GM15510 (cell line): ENCODE data around the gene RNF213.

ENCODE experiments used
- POLR2A ChIP-seq: IDR thresholded peaks from 3 replicates; pipeline ENCODE4 v1.6.1; 2011; ENCODE audit warnings: borderline replicate concordance; ENCODE audit not compliant: insufficient read length; ENCODE audit errors: extremely low read depth

RNF213 gene

DNA sequence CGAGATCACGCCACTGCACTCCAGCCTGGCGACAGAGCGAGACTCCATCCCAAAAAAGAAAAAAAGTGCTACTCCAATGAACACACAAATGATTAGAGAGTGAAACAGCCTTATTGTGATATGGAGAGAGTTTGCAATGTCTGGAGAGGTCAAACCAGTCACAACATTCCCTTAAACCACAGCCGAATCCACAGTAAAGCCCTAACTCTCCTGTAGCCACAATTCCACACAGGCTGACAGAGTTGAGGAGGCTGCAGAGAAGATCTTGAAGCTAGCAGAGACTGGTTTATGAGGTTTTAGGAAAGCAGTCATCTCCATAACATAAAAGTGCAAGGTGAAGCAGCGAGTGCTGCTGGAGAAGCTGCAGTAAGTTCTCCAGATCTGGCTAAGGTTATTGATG is 6.7 kb downstream of the RNF213 start:
- no peak for TF ChIP-seq POLR2A

DNA sequence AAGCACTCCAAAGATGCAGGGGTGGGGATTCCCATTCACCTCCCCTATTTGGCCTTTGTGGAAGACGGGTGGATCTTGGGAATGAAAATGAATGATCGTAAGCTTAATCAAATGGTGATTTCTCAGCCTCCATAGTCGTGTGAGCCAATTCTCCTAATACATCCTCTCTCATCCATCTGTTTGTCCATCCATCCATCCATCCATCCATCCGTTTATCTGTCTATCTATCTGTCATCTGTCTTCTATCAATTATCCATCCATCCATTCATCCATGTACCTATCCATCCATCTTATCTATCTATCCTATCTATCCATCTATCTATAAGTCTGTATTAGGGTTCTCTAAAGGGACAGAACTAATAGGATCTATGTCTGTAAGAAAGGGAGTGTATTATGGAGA is 7.8 kb downstream of the RNF213 start:
- no peak for TF ChIP-seq POLR2A

- no peak for TF ChIP-seq POLR2A
These were observed 8.8 kb downstream of the RNF213 start for GRCh38 chr17:80269405-80269807.

- TF ChIP-seq POLR2A: no peak
These were observed 9.5 kb downstream of the RNF213 start for GRCh38 chr17:80270104-80270503.

- no peak for TF ChIP-seq POLR2A
These were observed 10.2 kb downstream of the RNF213 start for GRCh38 chr17:80270836-80271235.

- TF ChIP-seq POLR2A: no peak
These were observed 11.7 kb downstream of the RNF213 start for GRCh38 chr17:80272366-80272765.

- TF ChIP-seq POLR2A: no peak
These were observed 13.7 kb downstream of the RNF213 start for GRCh38 chr17:80274331-80274730.

DNA sequence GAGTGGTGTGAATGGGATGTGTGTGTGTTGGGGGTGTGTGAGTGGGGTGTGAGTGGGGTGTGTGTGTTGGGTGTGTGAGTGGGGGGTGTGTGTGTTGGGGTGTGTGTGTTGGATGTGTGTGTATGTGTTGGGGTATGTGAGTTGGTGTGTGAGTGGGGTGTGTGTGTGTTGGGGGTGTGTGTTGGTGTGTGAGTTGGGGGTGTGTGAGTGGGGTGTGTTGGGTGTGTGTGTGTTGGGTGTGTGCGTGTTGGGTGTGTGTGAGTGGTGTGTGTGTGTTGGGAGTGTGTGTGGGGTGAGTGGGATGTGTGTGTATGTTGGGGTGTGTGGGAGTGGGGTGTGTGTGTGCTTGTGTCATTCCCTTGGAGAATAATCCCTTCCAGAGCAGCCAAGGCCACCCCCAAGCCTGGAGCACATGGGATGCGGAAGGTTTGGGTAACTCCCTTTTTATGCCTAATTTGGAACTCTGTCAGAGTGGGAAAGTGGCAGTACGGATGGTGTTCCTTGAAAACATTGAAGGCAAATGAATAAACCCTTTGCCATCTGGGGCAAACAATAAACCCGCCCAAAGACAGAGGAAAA is 14.3 kb downstream of the RNF213 start:
- TF ChIP-seq POLR2A: no peak

DNA sequence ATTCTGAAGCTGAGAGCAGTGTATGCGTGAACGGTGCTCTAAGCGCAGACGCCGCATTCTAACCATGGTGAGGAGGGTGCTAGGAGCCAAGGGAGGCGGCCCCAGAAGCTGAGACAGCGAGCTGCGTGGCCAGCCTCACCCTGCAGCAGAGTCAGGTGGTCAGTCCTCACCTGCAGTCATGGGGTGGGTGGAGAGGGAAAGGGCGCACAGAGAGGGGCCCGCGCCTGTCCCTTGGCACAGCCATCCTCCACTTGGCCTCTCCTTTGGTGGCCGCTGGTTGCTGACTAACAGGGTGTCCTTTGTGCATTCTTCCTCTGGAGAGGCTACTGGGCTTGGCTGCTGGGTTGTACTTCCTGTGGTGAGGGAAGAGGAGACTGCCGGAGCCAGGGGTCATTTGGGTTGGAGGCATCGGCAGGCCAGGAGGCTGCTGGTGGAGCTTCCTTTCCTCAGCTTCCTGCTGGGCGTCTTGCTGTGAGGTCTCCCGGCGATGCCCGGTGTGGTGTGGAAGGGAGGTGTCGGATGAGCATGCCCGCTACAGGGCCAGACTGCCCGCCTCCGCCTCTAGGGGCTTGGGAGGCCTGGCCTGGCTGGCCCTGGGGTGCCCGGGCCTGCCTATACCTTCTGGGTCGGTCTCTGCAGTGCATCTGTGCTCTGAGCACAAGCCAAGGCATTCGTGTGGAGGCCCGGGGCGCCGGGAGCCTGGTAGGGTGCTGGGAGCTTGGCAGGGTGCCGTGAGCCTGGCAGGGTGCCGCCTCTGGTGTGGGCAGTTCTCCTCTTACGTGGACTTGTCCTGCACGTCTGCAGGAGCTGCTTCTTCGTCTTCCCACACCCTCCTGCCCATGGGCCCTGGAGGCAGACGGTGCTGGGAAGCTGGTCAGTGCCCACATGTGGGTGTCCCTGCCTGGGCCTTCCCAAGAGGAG is 17.4 kb downstream of the RNF213 start:
- no peak for TF ChIP-seq POLR2A

DNA sequence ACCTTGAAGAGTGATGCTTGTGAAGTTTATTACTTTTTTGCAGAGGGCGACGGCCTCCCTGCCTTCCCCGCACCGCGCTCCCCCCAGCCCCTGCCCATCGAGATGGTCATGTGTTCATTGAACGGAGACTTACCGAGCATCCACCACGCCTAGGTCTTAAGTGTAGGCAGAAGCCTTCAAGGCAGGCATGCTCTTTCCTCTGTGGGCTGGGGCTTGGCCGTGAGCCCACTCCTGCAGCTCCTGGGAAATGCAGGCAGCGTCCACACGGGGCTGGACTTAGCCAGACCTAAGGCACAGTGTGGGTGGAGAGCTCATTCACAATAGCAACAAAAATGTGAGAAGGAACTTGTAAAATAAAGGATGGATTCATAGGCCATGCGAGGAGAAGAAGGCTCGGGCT is 19.2 kb downstream of the RNF213 start:
- no peak for TF ChIP-seq POLR2A

GRCh38 chr17:80281516-80281915 is 20.9 kb downstream of the RNF213 start:
- TF ChIP-seq POLR2A: no peak

- no peak for TF ChIP-seq POLR2A
These were observed 22.6 kb downstream of the RNF213 start for GRCh38 chr17:80283116-80283852.

- no peak for TF ChIP-seq POLR2A
These were observed 24.0 kb downstream of the RNF213 start for GRCh38 chr17:80284631-80285030.

DNA sequence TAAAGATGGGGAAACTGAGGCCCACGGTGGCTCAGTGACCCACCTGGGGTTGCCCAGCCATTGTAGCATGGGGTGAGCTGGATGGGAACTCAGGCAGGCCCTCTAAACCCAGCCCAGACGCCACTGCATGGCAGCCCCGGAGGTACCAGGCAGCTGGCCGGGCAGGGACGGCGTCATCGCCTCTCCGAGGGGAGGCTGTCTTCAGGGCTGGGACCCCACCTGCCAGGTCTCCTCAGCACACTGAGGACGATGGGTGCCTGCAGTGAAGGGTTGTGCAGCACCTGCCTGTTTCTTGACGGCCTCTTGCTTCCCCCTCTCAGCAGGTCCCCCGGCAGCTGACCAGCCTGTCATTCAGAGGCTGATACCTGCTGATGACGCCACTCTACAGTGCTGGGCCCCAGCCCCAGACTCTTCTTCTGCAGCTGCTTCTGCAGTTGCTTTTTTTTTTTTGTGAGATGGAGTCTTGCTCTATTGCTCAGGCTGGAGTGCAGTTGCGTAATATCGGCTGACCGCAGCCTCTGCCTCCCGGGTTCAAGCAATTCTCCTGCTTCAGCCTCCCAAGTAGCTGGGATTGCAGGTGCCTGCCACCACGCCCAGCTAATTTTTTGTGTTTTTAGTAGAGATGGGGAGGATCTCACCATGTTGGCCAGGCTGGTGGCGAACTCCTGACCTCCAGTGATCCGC is 24.7 kb downstream of the RNF213 start:
- no peak for TF ChIP-seq POLR2A

DNA sequence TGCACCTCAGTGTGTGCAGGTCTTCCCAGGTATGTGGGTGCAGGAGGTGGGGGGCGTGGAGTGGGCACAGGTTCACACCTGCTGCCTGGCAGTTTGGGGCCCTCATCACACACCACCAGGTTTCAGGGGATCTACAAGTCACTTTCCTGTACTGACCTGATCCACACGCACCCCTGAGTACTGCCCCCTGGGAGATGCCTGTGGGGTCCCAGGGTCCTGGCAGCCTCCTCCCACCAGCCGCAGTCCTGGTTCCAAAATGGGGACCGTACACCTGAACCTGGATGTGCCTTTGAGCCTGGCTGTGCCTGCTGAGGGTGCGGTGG is 25.9 kb downstream of the RNF213 start:
- no peak for TF ChIP-seq POLR2A
